GM12878 (cell line): Measurements from ENCODE around the gene RESP18. TPM values are rescaled to one million over a fixed set of nuclear protein-coding genes. Genes with fewer than 3 reads are reported as not detected.

ENCODE experiments used
- ATAC-seq: fragments of 200-7000 bp; cut with Tn5 transposase; 3 replicates; pipeline ENCODE4 v1.9.1; 2020; ENCODE audit warnings: mild to moderate bottlenecking, moderate library complexity
- BruUV-seq: library from RNA; stranded (reverse); fragments of 400-500 nt; replicated peaks from 2 replicates; lab custom pipeline; 2021; lab: Mats Ljungman, UMichigan
- CTCF ChIA-PET: fragments of 300-600 bp; sonication (Branson Sonifier 250); formaldehyde crosslinking; extraction: SDS; loops from one replicate; lab custom pipeline; 2021; ENCODE audit warnings: inconsistent platforms; lab: Yijun Ruan, JAX
- POLR2A ChIA-PET: fragments of 350-600 bp; formaldehyde crosslinking; extraction: SDS; loops from one replicate; lab custom pipeline; 2021; ENCODE audit warnings: inconsistent platforms; lab: Charles Lee
- RAD21 ChIA-PET: fragments of 300-600 bp; sonication (Branson Sonifier 250); formaldehyde crosslinking; loops from one replicate; lab custom pipeline; 2023; ENCODE audit warnings: antibody characterized with exemption; ENCODE audit not compliant: unreplicated experiment; lab: Charles Lee
- SMC1A ChIA-PET: fragments of 300-600 bp; sonication (Branson Sonifier 250); formaldehyde crosslinking; loops from one replicate; lab custom pipeline; 2023; ENCODE audit not compliant: unreplicated experiment, uncharacterized antibody; lab: Charles Lee
- DNase-seq: peaks from one replicate; pipeline ENCODE4 v3.0.0-alpha.2; 2011; ENCODE audit warnings: low read depth, low spot score
- FAIRE-seq: peaks from 3 replicates; lab custom pipeline; 2011; peaks lifted over from hg19 to GRCh38; lab: Jason Lieb, UNC
- H2AFZ ChIP-seq: 2 replicates; pipeline ENCODE4 v1.6.0; 2011; ENCODE audit warnings: low read depth, low read length, control low read depth; ENCODE audit not compliant: control insufficient read depth
- H3K27ac ChIP-seq: 2 replicates; pipeline ENCODE4 v1.5.1; 2011; ENCODE audit warnings: control low read depth; ENCODE audit not compliant: control insufficient read depth, insufficient read depth
- H3K27me3 ChIP-seq, 2 experiments: replicated peaks in 1 of 2; 2 replicates each; pipeline versions ENCODE4 v1.6.0 to v1.6.1; 2011; ENCODE audit warnings: low read length in 1 of 2; ENCODE audit not compliant: control insufficient read depth in 2 of 2, insufficient read depth in 2 of 2
- H3K36me3 ChIP-seq, 2 experiments: 2 replicates each; pipeline ENCODE4 v1.5.1; 2011; ENCODE audit warnings: low read length in 1 of 2; ENCODE audit not compliant: control insufficient read depth in 2 of 2, insufficient read depth in 2 of 2
- H3K4me1 ChIP-seq: 2 replicates; pipeline ENCODE4 v1.6.1; 2011; ENCODE audit warnings: mild to moderate bottlenecking, low read length, moderate library complexity, mixed read lengths; ENCODE audit not compliant: control insufficient read depth, insufficient read depth
- H3K4me2 ChIP-seq: 2 replicates; pipeline ENCODE4 v1.6.0; 2011; ENCODE audit warnings: control low read depth; ENCODE audit not compliant: control insufficient read depth, insufficient read depth
- H3K4me3 ChIP-seq: fragments of 200-600 bp; sonication (generic); 2 replicates; pipeline ENCODE4 v1.5.1; 2016
- H3K79me2 ChIP-seq: 2 replicates; pipeline ENCODE4 v1.6.0; 2011; ENCODE audit warnings: low read length; ENCODE audit not compliant: control insufficient read depth, insufficient read depth
- H3K9ac ChIP-seq: 2 replicates; pipeline ENCODE4 v1.8.0; 2011; ENCODE audit warnings: low read length, control low read depth, mixed read lengths; ENCODE audit not compliant: control insufficient read depth, insufficient read depth
- H3K9me3 ChIP-seq: replicated peaks from 3 replicates; pipeline ENCODE4 v1.5.1; 2011; ENCODE audit warnings: mild to moderate bottlenecking, low read length; ENCODE audit not compliant: control insufficient read depth, insufficient read depth
- H4K20me1 ChIP-seq: 2 replicates; pipeline ENCODE4 v1.6.0; 2011; ENCODE audit not compliant: control insufficient read depth, insufficient read depth
- CHD4 ChIP-seq: fragments of 200-600 bp; sonication (generic); IDR thresholded peaks from 2 replicates; pipeline ENCODE4 v1.6.1; 2016; ENCODE audit warnings: mild to moderate bottlenecking
- FOXM1 ChIP-seq: IDR thresholded peaks from 2 replicates; pipeline ENCODE4 v1.6.1; 2012; ENCODE audit warnings: low read depth, mild to moderate bottlenecking, inconsistent platforms, low read length, moderate library complexity
- HDAC2 ChIP-seq: fragments of 200-600 bp; sonication (generic); IDR thresholded peaks from 2 replicates; pipeline ENCODE4 v1.6.1; 2017
- MTA3 ChIP-seq: IDR thresholded peaks from 2 replicates; pipeline ENCODE4 v1.6.1; 2012; ENCODE audit warnings: low read length, inconsistent platforms, borderline replicate concordance
- NRF1 ChIP-seq: conservative IDR thresholded peaks from 2 replicates; pipeline ENCODE4 v1.6.1; 2011; ENCODE audit warnings: mild to moderate bottlenecking, low read depth, low read length, improper control_type of control experiment
- POLR2AphosphoS2 ChIP-seq: IDR thresholded peaks from 2 replicates; pipeline ENCODE4 v1.6.1; 2011; ENCODE audit warnings: low read depth, mild to moderate bottlenecking, low read length, improper control_type of control experiment, moderate library complexity
- RAD21 ChIP-seq: IDR thresholded peaks from 2 replicates; pipeline ENCODE4 v1.6.1; 2011; ENCODE audit warnings: mild to moderate bottlenecking, low read depth, low read length, moderate library complexity; ENCODE audit not compliant: insufficient read depth
- SRF ChIP-seq, 2 experiments: IDR thresholded peaks; 2 replicates each; pipeline ENCODE4 v1.6.1; 2011; ENCODE audit warnings: low read depth in 2 of 2, low read length in 2 of 2, mild to moderate bottlenecking in 1 of 2, moderate library complexity in 1 of 2
- TAF1 ChIP-seq: IDR thresholded peaks from 2 replicates; pipeline ENCODE4 v1.6.1; 2011; ENCODE audit warnings: mild to moderate bottlenecking, low read depth, low read length, borderline replicate concordance
- ZBED1 ChIP-seq: IDR thresholded peaks from 2 replicates; pipeline ENCODE4 v1.6.1; 2016; ENCODE audit warnings: borderline replicate concordance
- ZBTB40 ChIP-seq: fragments of 450-650 bp; IDR thresholded peaks from 2 replicates; pipeline ENCODE4 v1.6.1; 2016; ENCODE audit warnings: mild to moderate bottlenecking, moderate library complexity, borderline replicate concordance
- ZNF217 ChIP-seq: fragments of 450-650 bp; IDR thresholded peaks from 2 replicates; pipeline ENCODE4 v1.6.1; 2017; ENCODE audit warnings: antibody characterized with exemption, mild to moderate bottlenecking
- ZNF274 ChIP-seq: IDR thresholded peaks from one replicate; pipeline ENCODE4 v1.8.0; 2011; ENCODE audit not compliant: insufficient read length, insufficient read depth
- WGBS: methylation state at CpG from one replicate; pipeline ENCODE4 v1.1.6; 2016; ENCODE audit warnings: low lambda C conversion rate; ENCODE audit not compliant: insufficient replicate concordance, insufficient coverage; ENCODE audit errors: missing lambda C conversion rate; 5-methylcytosine and 5-hydroxymethylcytosine counted together
- in situ Hi-C: fragments of 300-500 bp; cut with MboI; formaldehyde crosslinking; loops from 9 replicates; pipeline ENCODE4 v1.14.3; 2018; ENCODE audit warnings: mixed read lengths
- intact Hi-C: fragments of 100-400 bp; cut with micrococcal nuclease; formaldehyde crosslinking; loops from one replicate; pipeline ENCODE4 v1.14.2; 2022; ENCODE audit not compliant: unreplicated experiment
- polyA plus RNA-seq, 11 experiments: library from polyadenylated mRNA; depleted of rRNA in 4 of 11; unstranded in 6 of 11; stranded (reverse) in 5 of 11; fragments of >200 nt; fragmentation: Nextera tagmentation in 4 of 11; fragmentation: Illumina TruSeq in 1 of 11; extraction: Ambion mirVana in 4 of 11; extraction: Trizol in 1 of 11; gene quantifications; 1 replicate in 1 of 11; 2 replicates in 10 of 11; pipeline versions ENCODE4 v1.2.1 to v1.2.3, GENCODE V29; 2011 to 2016; ENCODE audit warnings: inconsistent platforms in 2 of 11, missing spikeins in 2 of 11, low read depth in 1 of 11
- total RNA-seq, 4 experiments: library from RNA; depleted of rRNA in 3 of 4; stranded (reverse); fragments of >200 nt in 3 of 4; fragmentation: Illumina TruSeq in 1 of 4; extraction: Trizol in 1 of 4; gene quantifications; 2 replicates each; pipeline versions ENCODE4 v1.2.1 to v1.2.3, GENCODE V29; 2013 to 2021

The RESP18 gene
- total and polyA plus RNA-seq, 10 of the 15 experiments (the other 5 are each of a cell fraction or from before 2014, with no cell fraction given) = not detected

- POLR2A ChIA-PET = interaction anchor here (0.8 to 3.7 kb wide), 3 partner anchors 12 to 133 kb away, joined by 4 to 15 read pairs (median 6); partner anchors contain the start of genes NHEJ1 and TUBA4B
- H3K4me1 ChIP-seq = peaks cover 8% of the 10 kb centered on the region
- RAD21 ChIA-PET = interaction anchor here (1.6 to 6.5 kb wide), 3 partner anchors 14 to 43 kb away, joined by 5 to 78 read pairs (median 18); partner anchors contain the start of genes DNAJB2 and TUBA4A
Measured at GRCh38 chr2:219292616-219293015, 39.9 kb downstream of the RESP18 start.

More at GRCh38 chr2:219292616-219293015, 39.9 kb downstream of the RESP18 start:
- Histone ChIP-seq H3K4me3 (no peak overlapping the region), H2AFZ (no peak overlapping the region), H3K27me3 (peaks cover 0 to 3% of the 10 kb centered on the region in 2 experiments; a peak in 2 of 4 replicates), H3K9me3 (no peaks in the 10 kb centered on the region), H3K4me2 (no peak overlapping the region), H3K27ac (no peak overlapping the region), H3K36me3 (no peaks in the 10 kb centered on the region), H3K9ac (no peak overlapping the region), H3K79me2 (no peaks in the 10 kb centered on the region), H4K20me1 (no peaks in the 10 kb centered on the region)
- DNase-seq (no peak), FAIRE-seq (no peak), ATAC-seq (no peak)
- in situ Hi-C loops = no loop called here
- TF ChIP-seq TAF1 = no peak
- no peak for TF ChIP-seq ZBTB40
- TF ChIP-seq POLR2AphosphoS2 = no peak
- TF ChIP-seq NRF1 = no peak
- TF ChIP-seq ZBED1 = no peak
- TF ChIP-seq ZNF274 = no peak
- TF ChIP-seq ZNF217 = no peak
- no peak for TF ChIP-seq HDAC2
- no peak for TF ChIP-seq MTA3
- TF ChIP-seq FOXM1 = no peak
- TF ChIP-seq RAD21 = no peak
- TF ChIP-seq CHD4 = no peak
- no peak for TF ChIP-seq SRF (IDR thresholded peaks at IDR 0.05; ENCODE audit: low read depth in 2 of 2, low read length in 2 of 2)
- no TSS peak for BruUV-seq
- 80% methylated on average over 9 of the region's 9 CpGs for WGBS
- intact Hi-C loops = no loop called here
- ChIA-PET SMC1A (interaction anchor here (1.3 to 6.0 kb wide), 3 partner anchors 13 to 138 kb away, joined by 3 to 96 read pairs (median 49); partner anchors contain the start of genes DNAJB2 and NHEJ1), CTCF (interaction anchor here (0.9 to 6.7 kb wide), 4 partner anchors 14 to 133 kb away, joined by 3 to 257 read pairs (median 4); partner anchors contain the start of gene DNAJB2)
